ENCODE data around the gene USP7. TPM values are rescaled to one million over a fixed set of nuclear protein-coding genes. Genes with fewer than 3 reads are reported as not detected.

Gene USP7
- total RNA-seq, 1 experiment from 2014 or later, result 73.8 TPM

- Histone ChIP-seq H3K27ac (ENCODE audit: low read length) (no peak overlapping the region), H2AFZ (ENCODE audit: low read length) (no peak overlapping the region), H3K79me2 (ENCODE audit: low read length) (no peaks in the 10 kb centered on the region), H3K27me3 (ENCODE audit: low read length) (no peaks in the 10 kb centered on the region), H3K9ac (ENCODE audit: low read length) (no peak overlapping the region), H3K4me3 (ENCODE audit: low read length) (no peak overlapping the region), H3K4me2 (ENCODE audit: low read length) (no peak overlapping the region), H3K36me3 (ENCODE audit: low read depth, low read length) (no peaks in the 10 kb centered on the region), H3K9me3 (ENCODE audit: low read length) (no peaks in the 10 kb centered on the region), H3K4me1 (ENCODE audit: insufficient read depth, low read length) (no peaks in the 10 kb centered on the region), H3F3A (ENCODE audit: low read length, unreplicated experiment) (no peaks in the 10 kb centered on the region), H4K20me1 (ENCODE audit: low read length) (no peaks in the 10 kb centered on the region), H3K9me2 (replicated peaks; ENCODE audit: low read length) (no peaks in the 10 kb centered on the region)
- POLR2A ChIA-PET (ENCODE audit: unreplicated experiment), result no interaction called here
- BruUV-seq (replicated peaks), result no TSS peak
- CTCF ChIA-PET, result no interaction called here
- ATAC-seq (no peak; the same call in 1 of the 2 replicates), DNase-seq (no peak)
- intact Hi-C loops (cut with micrococcal nuclease), result loop anchor here (10.0 kb wide), 1 partner anchor 69 kb away; no protein-coding TSS in a partner anchor
- TF ChIP-seq EZH2phosphoT487 (IDR thresholded peaks at IDR 0.05; ENCODE audit: borderline replicate concordance, low read length) (no peak), CTCF (conservative IDR thresholded peaks at IDR 0.05; ENCODE audit: low read depth, low read length) (no peak), EZH2 (IDR thresholded peaks at IDR 0.05; ENCODE audit: low read length, unreplicated experiment) (no peak)
Observed at GRCh38 chr16:9003322-9003721, 39.6 kb upstream of the USP7 start.

- Histone ChIP-seq H4K20me1 (ENCODE audit: low read length) (no peaks in the 10 kb centered on the region), H3F3A (ENCODE audit: low read length, unreplicated experiment) (no peaks in the 10 kb centered on the region), H3K27ac (ENCODE audit: low read length) (no peak overlapping the region), H2AFZ (ENCODE audit: low read length) (no peak overlapping the region), H3K9me3 (ENCODE audit: low read length) (no peaks in the 10 kb centered on the region), H3K9me2 (replicated peaks; ENCODE audit: low read length) (no peaks in the 10 kb centered on the region), H3K4me1 (ENCODE audit: insufficient read depth, low read length) (no peaks in the 10 kb centered on the region), H3K4me3 (ENCODE audit: low read length) (no peak overlapping the region), H3K9ac (ENCODE audit: low read length) (no peak overlapping the region), H3K4me2 (ENCODE audit: low read length) (no peak overlapping the region), H3K79me2 (ENCODE audit: low read length) (no peaks in the 10 kb centered on the region), H3K36me3 (ENCODE audit: low read depth, low read length) (no peaks in the 10 kb centered on the region), H3K27me3 (ENCODE audit: low read length) (no peaks in the 10 kb centered on the region)
- no peak for TF ChIP-seq EZH2phosphoT487 (IDR thresholded peaks at IDR 0.05; ENCODE audit: borderline replicate concordance, low read length)
- TF ChIP-seq CTCF (conservative IDR thresholded peaks at IDR 0.05; ENCODE audit: low read depth, low read length), result no peak
- TF ChIP-seq EZH2 (IDR thresholded peaks at IDR 0.05; ENCODE audit: low read length, unreplicated experiment), result no peak
- intact Hi-C loops (cut with micrococcal nuclease), result loop anchor here (10.0 kb wide), 1 partner anchor 67 kb away; no protein-coding TSS in a partner anchor
- DNase-seq (no peak), ATAC-seq (no peak)
- no TSS peak for BruUV-seq (replicated peaks)
- ChIA-PET POLR2A (ENCODE audit: unreplicated experiment) (no interaction called here), CTCF (no interaction called here)
Observed at GRCh38 chr16:9002042-9002441, 38.3 kb upstream of the USP7 start.

- TF ChIP-seq CTCF (conservative IDR thresholded peaks at IDR 0.05; ENCODE audit: low read depth, low read length), result no peak
- no peak for TF ChIP-seq EZH2phosphoT487 (IDR thresholded peaks at IDR 0.05; ENCODE audit: borderline replicate concordance, low read length)
- no peak for TF ChIP-seq EZH2 (IDR thresholded peaks at IDR 0.05; ENCODE audit: low read length, unreplicated experiment)
Observed at GRCh38 chr16:9000664-9001063, 37.0 kb upstream of the USP7 start.

More at GRCh38 chr16:9000664-9001063, 37.0 kb upstream of the USP7 start:
- intact Hi-C loops (cut with micrococcal nuclease), result loop anchor here (10.0 kb wide), 1 partner anchor 66 kb away; no protein-coding TSS in a partner anchor
- H3K9ac ChIP-seq (ENCODE audit: low read length), result no peak overlapping the region
- no peak overlapping the region for H3K4me3 ChIP-seq (ENCODE audit: low read length)
- H3K27ac ChIP-seq (ENCODE audit: low read length), result no peak overlapping the region
- no peaks in the 10 kb centered on the region for H3K9me2 ChIP-seq (replicated peaks; ENCODE audit: low read length)
- H3K79me2 ChIP-seq (ENCODE audit: low read length), result no peaks in the 10 kb centered on the region
- DNase-seq (no peak), ATAC-seq (no peak)
- BruUV-seq (replicated peaks), result no TSS peak
- H4K20me1 ChIP-seq (ENCODE audit: low read length), result no peaks in the 10 kb centered on the region
- H2AFZ ChIP-seq (ENCODE audit: low read length), result no peak overlapping the region
- H3F3A ChIP-seq (ENCODE audit: low read length, unreplicated experiment), result no peaks in the 10 kb centered on the region
- no peaks in the 10 kb centered on the region for H3K9me3 ChIP-seq (ENCODE audit: low read length)
- no peaks in the 10 kb centered on the region for H3K27me3 ChIP-seq (ENCODE audit: low read length)
- no peaks in the 10 kb centered on the region for H3K36me3 ChIP-seq (ENCODE audit: low read depth, low read length)
- ChIA-PET POLR2A (ENCODE audit: unreplicated experiment) (no interaction called here), CTCF (no interaction called here)
- no peaks in the 10 kb centered on the region for H3K4me1 ChIP-seq (ENCODE audit: insufficient read depth, low read length)
- H3K4me2 ChIP-seq (ENCODE audit: low read length), result no peak overlapping the region
